Endothelial cell of umbilical vein (primary cell): Measurements from ENCODE around the gene BRAP. TPM values are rescaled to one million over a fixed set of nuclear protein-coding genes. Genes with fewer than 3 reads are reported as not detected.
A peak's percentile ranks its signal among the peaks of the same experiment; 100 is the strongest.

ENCODE experiments used
- BruUV-seq: library from RNA; stranded (reverse); fragments of 400-500 nt; replicated peaks from 2 replicates; lab custom pipeline; 2021; lab: Mats Ljungman, UMichigan
- CTCF ChIA-PET: fragments of 300-600, 350-600 bp; sonication (Branson Sonifier 250); formaldehyde crosslinking; loops from one replicate; lab custom pipeline; 2021; ENCODE audit warnings: antibody characterized with exemption, inconsistent platforms; lab: Charles Lee
- POLR2A ChIA-PET: fragments of 300-600, 350-600 bp; sonication (Branson Sonifier 250); formaldehyde crosslinking; loops from one replicate; lab custom pipeline; 2021; ENCODE audit warnings: antibody characterized with exemption, inconsistent platforms; lab: Charles Lee
- DNase-seq: peaks from one replicate; pipeline ENCODE4 v3.0.0-alpha.2; 2011; ENCODE audit warnings: low read depth, low spot score
- FAIRE-seq: peaks from 2 replicates; lab custom pipeline; 2011; peaks lifted over from hg19 to GRCh38; lab: Jason Lieb, UNC
- H2AFZ ChIP-seq: 2 replicates; pipeline ENCODE4 v1.6.0; 2012; ENCODE audit warnings: low read depth, low read length, control low read depth, inconsistent platforms
- H3K27ac ChIP-seq: 2 replicates; pipeline ENCODE4 v1.5.1; 2011; ENCODE audit warnings: low read depth, mild to moderate bottlenecking, control low read depth, low read length, moderate library complexity; ENCODE audit not compliant: insufficient read depth
- H3K27me3 ChIP-seq, 2 experiments: 2 replicates each; pipeline versions ENCODE4 v1.6.0 to v1.6.1; 2011; ENCODE audit warnings: low read length in 2 of 2, mixed read lengths in 1 of 2; ENCODE audit not compliant: control insufficient read depth in 2 of 2, insufficient read depth in 2 of 2
- H3K36me3 ChIP-seq, 2 experiments: 2 replicates in 1 of 2; 3 replicates in 1 of 2; pipeline ENCODE4 v1.5.1; 2011; ENCODE audit warnings: low read length in 2 of 2, mild to moderate bottlenecking in 1 of 2, moderate library complexity in 1 of 2; ENCODE audit not compliant: control insufficient read depth in 2 of 2, insufficient read depth in 2 of 2; ENCODE audit errors: extremely low read depth in 1 of 2
- H3K4me1 ChIP-seq: 3 replicates; pipeline ENCODE4 v1.5.1; 2011; ENCODE audit warnings: mild to moderate bottlenecking, low read length; ENCODE audit not compliant: control insufficient read depth, insufficient read depth; ENCODE audit errors: extremely low read depth
- H3K4me2 ChIP-seq: 2 replicates; pipeline ENCODE4 v1.6.1; 2011; ENCODE audit warnings: low read length, control low read depth, mixed read lengths; ENCODE audit not compliant: insufficient read depth
- H3K4me3 ChIP-seq, 3 experiments: fragments of 200-600 bp in 1 of 3; sonication (generic), shearing (Covaris generic) in 1 of 3; replicated peaks in 1 of 3; 2 replicates each; pipeline ENCODE4 v1.5.1; 2011 to 2016; ENCODE audit warnings: control low read depth in 3 of 3, low read length in 3 of 3, mild to moderate bottlenecking in 2 of 3, inconsistent platforms in 1 of 3, low read depth in 1 of 3, moderate library complexity in 1 of 3; ENCODE audit not compliant: insufficient read depth in 1 of 3
- H3K79me2 ChIP-seq: 2 replicates; pipeline ENCODE4 v1.6.0; 2012; ENCODE audit warnings: low read length, inconsistent platforms; ENCODE audit not compliant: control insufficient read depth, insufficient read depth
- H3K9ac ChIP-seq: replicated peaks from 2 replicates; pipeline ENCODE3; 2011; ENCODE audit warnings: low read length, control low read depth; ENCODE audit not compliant: insufficient read depth; ENCODE audit errors: extremely low read depth
- H3K9me1 ChIP-seq: replicated peaks from 3 replicates; pipeline ENCODE4 v1.6.0; 2011; ENCODE audit warnings: mild to moderate bottlenecking, low read length; ENCODE audit not compliant: control insufficient read depth, insufficient read depth; ENCODE audit errors: extremely low read depth
- H3K9me3 ChIP-seq: replicated peaks from 2 replicates; pipeline ENCODE4 v1.5.1; 2012; ENCODE audit warnings: low read length, inconsistent platforms; ENCODE audit not compliant: control insufficient read depth, insufficient read depth
- H4K20me1 ChIP-seq: replicated peaks from 2 replicates; pipeline ENCODE3; 2011; ENCODE audit warnings: mild to moderate bottlenecking, low read length; ENCODE audit not compliant: control insufficient read depth, insufficient read depth; ENCODE audit errors: extremely low read depth
- EZH2 ChIP-seq: IDR thresholded peaks from 2 replicates; pipeline ENCODE4 v1.6.1; 2012; ENCODE audit warnings: borderline replicate concordance, low read depth, mild to moderate bottlenecking, moderate library complexity, low read length, inconsistent platforms; ENCODE audit not compliant: severe bottlenecking
- FOS ChIP-seq: IDR thresholded peaks from 2 replicates; pipeline ENCODE4 v1.6.1; 2011; ENCODE audit warnings: mild to moderate bottlenecking, low read length, moderate library complexity, borderline replicate concordance; ENCODE audit not compliant: insufficient read depth
- GATA2 ChIP-seq: IDR thresholded peaks from 2 replicates; pipeline ENCODE4 v1.7.0; 2011; ENCODE audit warnings: low read depth, mild to moderate bottlenecking, moderate library complexity, mixed read lengths, low read length; ENCODE audit not compliant: insufficient read length, insufficient read depth
- JUN ChIP-seq: IDR thresholded peaks from 2 replicates; pipeline ENCODE4 v1.6.1; 2011; ENCODE audit warnings: borderline replicate concordance, low read depth; ENCODE audit not compliant: insufficient read length, insufficient read depth
- MYC ChIP-seq: IDR thresholded peaks from one replicate; pipeline ENCODE4 v1.6.1; 2011; ENCODE audit warnings: mild to moderate bottlenecking, low read depth, low read length
- POLR2A ChIP-seq: IDR thresholded peaks from 2 replicates; pipeline ENCODE4 v1.6.1; 2012; ENCODE audit warnings: low read depth, mild to moderate bottlenecking, control low read depth, low read length
- POLR2AphosphoS5 ChIP-seq: IDR thresholded peaks from 2 replicates; pipeline ENCODE4 v1.6.1; 2012; ENCODE audit warnings: low read depth, mild to moderate bottlenecking, control low read depth, low read length, moderate library complexity; ENCODE audit not compliant: insufficient read depth
- dilution Hi-C: fragments of 300-500 bp; cut with MboI; formaldehyde crosslinking; loops from one replicate; pipeline ENCODE4 v1.15.0; 2019; ENCODE audit warnings: low sequenced_read_pairs; ENCODE audit not compliant: extremely low pct_ligation_motif_present
- intact Hi-C: fragments of 100-400 bp; cut with micrococcal nuclease; formaldehyde crosslinking; loops from one replicate; pipeline ENCODE4 v1.10.0; 2022
- polyA plus RNA-seq, 4 experiments: library from polyadenylated mRNA; depleted of rRNA in 3 of 4; stranded (reverse) in 3 of 4; unstranded in 1 of 4; fragments of >200 nt; gene quantifications; 2 replicates each; pipeline versions ENCODE4 v1.2.1 to v1.2.3, GENCODE V29; 2011 to 2012; ENCODE audit warnings: missing spikeins in 1 of 4
- total RNA-seq: library from RNA; stranded (reverse); gene quantifications from 2 replicates; pipeline ENCODE4 v1.2.3, GENCODE V29; 2021
- TF ChIP-seq, protein P1 (sequence below): IDR thresholded peaks from 2 replicates; pipeline ENCODE4 v1.6.1; 2011; ENCODE audit not compliant: insufficient read depth, insufficient read length
- TF ChIP-seq, protein P2 (sequence below), 2 donors: IDR thresholded peaks; 1 replicate in 1 of 2; 2 replicates in 1 of 2; pipeline ENCODE4 v1.5.1; 2011; ENCODE audit warnings: low read length in 2 of 2, mild to moderate bottlenecking in 2 of 2, moderate library complexity in 2 of 2, control low read depth in 1 of 2, inconsistent platforms in 1 of 2, low read depth in 1 of 2; ENCODE audit not compliant: insufficient read depth in 1 of 2; ENCODE audit errors: extremely low read depth in 1 of 2

BRAP gene
- total and polyA plus RNA-seq, 2 donors (not counting 3 experiments of a cell fraction or from before 2014, with no cell fraction given), result 14.4 to 16.5 TPM

DNA sequence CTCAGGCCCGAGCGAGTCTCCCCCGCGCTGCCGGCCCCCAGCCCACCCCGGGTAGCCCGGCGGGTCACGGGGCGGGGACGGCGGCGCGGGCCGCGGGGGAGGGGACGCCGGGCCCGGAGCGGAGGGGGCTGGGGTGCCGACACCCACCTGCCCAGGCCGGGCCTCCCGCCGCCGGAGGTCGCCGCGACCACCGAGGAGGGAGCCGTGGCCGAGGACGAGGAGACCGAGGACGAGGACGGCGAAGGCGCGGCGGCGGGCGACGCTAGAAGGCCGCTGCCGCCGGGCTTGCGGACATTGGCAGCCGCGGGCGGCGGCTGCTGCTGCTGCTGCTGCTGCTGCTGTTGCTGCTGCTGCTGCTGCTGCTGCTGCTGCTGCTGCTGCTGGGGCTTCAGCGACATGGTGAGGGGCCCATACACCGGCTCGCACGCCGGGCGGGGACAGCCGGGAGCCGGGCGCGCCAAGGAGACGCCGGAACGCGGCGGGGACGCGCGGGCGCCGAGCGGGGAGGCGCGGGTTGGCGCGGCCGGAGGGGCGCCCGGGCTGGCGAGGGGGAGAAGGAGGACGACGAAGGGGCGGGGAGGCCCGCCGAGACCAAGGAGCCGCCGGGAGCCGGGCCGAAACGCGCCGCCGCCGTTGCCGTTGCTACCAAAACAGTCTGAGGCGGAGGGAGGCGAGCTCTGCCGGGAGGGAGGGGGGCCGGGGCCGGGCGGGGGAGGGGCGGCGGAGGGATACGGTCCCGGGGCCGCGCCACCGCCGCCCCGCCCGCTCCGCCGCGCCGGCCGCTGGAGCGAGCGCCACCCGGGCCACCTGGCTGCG, 86.9 kb downstream of the BRAP start, which contains the start of gene ATXN2:
TSS of gene ATXN2 (minus strand) at position 679 of the 816 bp plus-strand sequence. CDS start at position 398, 281 bp downstream.
- Histone ChIP-seq H3K4me3 (peak within 1 kb of the TSS; percentile 68 to 89 (median 85)), H3K27ac (peak within 1 kb of the TSS; percentile 81), H3K9me3 (no peaks in the 10 kb centered on the region), H3K27me3 (no peaks in the 10 kb centered on the region), H3K36me3 (no peaks in the 10 kb centered on the region), H3K4me1 (peaks cover 26% of the 10 kb centered on the region), H2AFZ (peak within 1 kb of the TSS; percentile 39), H4K20me1 (peaks cover 18% of the 10 kb centered on the region), H3K4me2 (peak within 1 kb of the TSS; percentile 86), H3K9me1 (no peaks in the 10 kb centered on the region), H3K79me2 (peaks cover 51% of the 10 kb centered on the region), H3K9ac (peak within 1 kb of the TSS; percentile 82)
- intact Hi-C loops (loop anchor here (1.0 to 5.0 kb wide), 3 partner anchors 21 to 192 kb away; partner anchors contain the start of gene SH2B3), dilution Hi-C loops (no loop called here)
- DNase-seq (peak; percentile 46), FAIRE-seq (no peak)
- ChIA-PET CTCF (interaction anchor here (1.2 kb wide), 1 partner anchor 202 kb away, joined by 3 read pairs; no protein-coding TSS in a partner anchor), POLR2A (interaction anchor here (0.6 kb wide), 1 partner anchor 147 kb away, joined by 5 read pairs; no protein-coding TSS in a partner anchor)
- TSS peak; percentile 15 for BruUV-seq
- TF ChIP-seq FOS, result no peak
- TF ChIP-seq, protein P1, sequence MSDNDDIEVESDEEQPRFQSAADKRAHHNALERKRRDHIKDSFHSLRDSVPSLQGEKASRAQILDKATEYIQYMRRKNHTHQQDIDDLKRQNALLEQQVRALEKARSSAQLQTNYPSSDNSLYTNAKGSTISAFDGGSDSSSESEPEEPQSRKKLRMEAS, result no peak
- TF ChIP-seq MYC, result no peak
- no peak for TF ChIP-seq POLR2A
- no peak for TF ChIP-seq POLR2AphosphoS5
- TF ChIP-seq EZH2, result no peak
- TF ChIP-seq GATA2, result no peak
- TF ChIP-seq, protein P2, sequence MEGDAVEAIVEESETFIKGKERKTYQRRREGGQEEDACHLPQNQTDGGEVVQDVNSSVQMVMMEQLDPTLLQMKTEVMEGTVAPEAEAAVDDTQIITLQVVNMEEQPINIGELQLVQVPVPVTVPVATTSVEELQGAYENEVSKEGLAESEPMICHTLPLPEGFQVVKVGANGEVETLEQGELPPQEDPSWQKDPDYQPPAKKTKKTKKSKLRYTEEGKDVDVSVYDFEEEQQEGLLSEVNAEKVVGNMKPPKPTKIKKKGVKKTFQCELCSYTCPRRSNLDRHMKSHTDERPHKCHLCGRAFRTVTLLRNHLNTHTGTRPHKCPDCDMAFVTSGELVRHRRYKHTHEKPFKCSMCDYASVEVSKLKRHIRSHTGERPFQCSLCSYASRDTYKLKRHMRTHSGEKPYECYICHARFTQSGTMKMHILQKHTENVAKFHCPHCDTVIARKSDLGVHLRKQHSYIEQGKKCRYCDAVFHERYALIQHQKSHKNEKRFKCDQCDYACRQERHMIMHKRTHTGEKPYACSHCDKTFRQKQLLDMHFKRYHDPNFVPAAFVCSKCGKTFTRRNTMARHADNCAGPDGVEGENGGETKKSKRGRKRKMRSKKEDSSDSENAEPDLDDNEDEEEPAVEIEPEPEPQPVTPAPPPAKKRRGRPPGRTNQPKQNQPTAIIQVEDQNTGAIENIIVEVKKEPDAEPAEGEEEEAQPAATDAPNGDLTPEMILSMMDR (IDR thresholded peaks at IDR 0.05; ENCODE audit: extremely low read depth in 1 of 2, insufficient read depth in 1 of 2, low read depth in 1 of 2, low read length in 2 of 2), result no peak
- TF ChIP-seq JUN, result no peak
